RWPE1 (cell line): Measurements from ENCODE around the gene THAP8.

Source experiments
- CTCF ChIA-PET: fragments of 350-600 bp; sonication (Branson Sonifier 250); formaldehyde crosslinking; extraction: SDS; loops from one replicate; lab custom pipeline; 2021; lab: Yijun Ruan, JAX
- POLR2A ChIA-PET: fragments of 400-600 bp; formaldehyde crosslinking; extraction: SDS; loops from one replicate; lab custom pipeline; 2020; ENCODE audit warnings: antibody characterized with exemption; ENCODE audit not compliant: low non-redundant PET; lab: Yijun Ruan, JAX
- DNase-seq: peaks from one replicate; pipeline ENCODE4 v3.0.0; 2012; ENCODE audit warnings: low spot score
- H3K27ac ChIP-seq: fragments of 450-650 bp; 2 replicates; pipeline ENCODE4 v1.5.1; 2017
- TF ChIP-seq, protein P1 (sequence below): fragments of 450-650 bp; conservative IDR thresholded peaks from 2 replicates; pipeline ENCODE4 v1.5.1; 2017; ENCODE audit warnings: low read depth, mild to moderate bottlenecking

The THAP8 gene

DNA sequence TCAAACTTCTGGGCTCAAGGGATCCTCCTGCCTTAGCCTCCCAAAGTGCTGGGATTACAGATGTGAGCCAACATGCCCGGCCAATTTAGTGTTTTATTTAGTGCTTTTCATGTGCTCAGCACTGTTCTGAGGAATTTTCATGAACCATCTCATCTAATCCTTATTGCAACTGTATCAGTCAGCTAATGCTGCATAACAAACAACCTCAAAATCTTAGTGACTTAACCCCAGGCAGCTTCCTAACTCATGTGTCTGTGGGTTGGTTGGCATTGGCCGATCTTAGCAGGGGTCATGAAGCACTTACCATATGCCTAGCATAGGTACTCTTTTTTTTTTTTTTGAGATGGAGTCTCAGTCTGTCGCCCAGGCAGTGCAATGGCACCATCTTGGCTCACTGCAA, 65.3 kb downstream of the THAP8 start:
- ChIA-PET CTCF (no interaction called here), POLR2A (no interaction called here)
- TF ChIP-seq, protein P1, sequence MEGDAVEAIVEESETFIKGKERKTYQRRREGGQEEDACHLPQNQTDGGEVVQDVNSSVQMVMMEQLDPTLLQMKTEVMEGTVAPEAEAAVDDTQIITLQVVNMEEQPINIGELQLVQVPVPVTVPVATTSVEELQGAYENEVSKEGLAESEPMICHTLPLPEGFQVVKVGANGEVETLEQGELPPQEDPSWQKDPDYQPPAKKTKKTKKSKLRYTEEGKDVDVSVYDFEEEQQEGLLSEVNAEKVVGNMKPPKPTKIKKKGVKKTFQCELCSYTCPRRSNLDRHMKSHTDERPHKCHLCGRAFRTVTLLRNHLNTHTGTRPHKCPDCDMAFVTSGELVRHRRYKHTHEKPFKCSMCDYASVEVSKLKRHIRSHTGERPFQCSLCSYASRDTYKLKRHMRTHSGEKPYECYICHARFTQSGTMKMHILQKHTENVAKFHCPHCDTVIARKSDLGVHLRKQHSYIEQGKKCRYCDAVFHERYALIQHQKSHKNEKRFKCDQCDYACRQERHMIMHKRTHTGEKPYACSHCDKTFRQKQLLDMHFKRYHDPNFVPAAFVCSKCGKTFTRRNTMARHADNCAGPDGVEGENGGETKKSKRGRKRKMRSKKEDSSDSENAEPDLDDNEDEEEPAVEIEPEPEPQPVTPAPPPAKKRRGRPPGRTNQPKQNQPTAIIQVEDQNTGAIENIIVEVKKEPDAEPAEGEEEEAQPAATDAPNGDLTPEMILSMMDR = no peak
- H3K27ac ChIP-seq = no peak overlapping the region
- no peak for DNase-seq

DNA sequence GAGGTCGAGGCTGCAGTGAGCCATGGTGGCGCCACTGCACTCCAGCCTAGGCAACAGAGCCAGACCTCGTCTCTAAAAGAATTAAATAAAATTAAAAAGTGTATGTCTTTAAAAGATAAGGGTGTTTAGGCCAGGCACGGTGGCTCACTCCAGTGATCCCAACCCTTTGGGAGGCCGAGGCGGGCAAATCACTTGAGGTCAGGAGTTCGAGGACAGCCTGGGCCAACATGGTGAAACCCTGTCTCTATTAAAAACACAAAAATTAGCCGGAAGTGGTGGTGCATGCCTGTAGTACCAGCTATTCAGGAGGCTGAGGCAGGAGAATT, 66.6 kb downstream of the THAP8 start:
- no peak overlapping the region for H3K27ac ChIP-seq
- TF ChIP-seq, protein P1 = no peak
- ChIA-PET POLR2A (no interaction called here), CTCF (no interaction called here)
- no peak for DNase-seq

DNA sequence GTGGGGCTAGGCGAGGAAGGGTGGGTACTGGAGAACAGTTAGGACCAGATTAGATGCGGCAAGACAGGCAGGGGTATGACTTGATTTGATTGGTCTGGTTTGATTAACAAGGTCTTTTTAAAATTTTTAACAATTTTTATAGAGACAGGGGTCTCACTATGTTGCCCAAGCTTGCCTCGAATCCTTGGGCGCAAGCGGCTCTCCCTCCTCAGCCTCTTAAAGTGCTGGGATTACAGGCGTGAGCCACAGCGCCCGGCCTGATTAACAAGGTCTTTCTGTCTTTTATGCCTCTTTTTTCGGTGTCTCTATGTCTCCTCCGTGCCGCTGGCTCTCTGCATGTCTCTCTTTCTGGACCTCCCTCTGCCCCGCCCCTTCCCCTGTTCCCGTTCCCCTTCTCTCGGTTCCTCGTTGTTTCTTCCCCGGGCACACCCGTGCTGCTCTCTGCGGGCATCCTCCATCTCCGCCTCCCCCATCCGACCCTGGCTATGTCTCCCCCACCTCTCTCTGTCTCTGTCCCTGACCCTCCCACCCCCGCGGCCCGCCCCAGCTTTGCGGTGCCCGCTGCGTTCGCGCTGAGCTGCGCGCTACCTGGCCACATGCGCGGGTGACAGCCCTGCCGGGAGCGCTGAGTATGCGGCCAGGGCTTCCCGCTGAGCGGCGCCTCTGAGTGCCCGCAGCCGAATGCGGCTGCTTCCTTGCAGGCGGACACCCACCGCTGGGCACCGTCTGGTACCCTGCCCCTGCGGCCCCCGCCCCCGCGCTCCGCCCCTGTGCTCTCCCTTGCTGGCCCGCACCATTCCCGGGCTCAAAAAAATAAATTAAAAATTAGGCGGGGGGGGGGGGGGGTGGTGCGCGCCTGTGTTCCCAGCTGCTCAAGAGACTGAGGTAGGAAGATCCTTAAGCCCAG, 67.2 kb downstream of the THAP8 start:
- POLR2A ChIA-PET = no interaction called here
- DNase-seq = no peak
- TF ChIP-seq, protein P1 = no peak
- CTCF ChIA-PET = no interaction called here
- H3K27ac ChIP-seq = no peak overlapping the region

DNA sequence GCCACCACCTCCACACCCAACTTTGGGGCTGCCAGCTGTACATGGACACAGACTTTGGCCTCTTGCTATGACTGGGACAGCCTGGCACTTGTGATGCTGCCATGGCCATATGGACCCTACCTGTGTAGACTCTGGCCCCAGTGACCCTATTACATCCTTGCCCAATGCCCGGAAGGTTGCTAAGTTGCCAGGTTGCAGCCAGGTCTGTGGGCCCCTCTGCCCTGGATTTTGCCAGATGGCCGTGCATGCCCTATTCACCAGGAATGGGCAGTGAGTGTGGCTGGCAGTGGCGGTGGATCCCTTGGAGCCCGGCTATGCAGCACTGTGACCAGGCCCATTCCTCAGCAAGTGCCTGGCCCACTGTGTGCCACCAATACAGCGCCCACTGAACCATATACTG, 68.0 kb downstream of the THAP8 start:
- no peak for DNase-seq
- CTCF ChIA-PET = interaction anchor here (0.6 kb wide), 1 partner anchor 1977 kb away, joined by 4 read pairs; no protein-coding TSS in a partner anchor
- POLR2A ChIA-PET = no interaction called here
- TF ChIP-seq, protein P1 = no peak
- no peak overlapping the region for H3K27ac ChIP-seq
